NCI-H187 treated with DMSO at 0.1 percent for 48 hours (cell line): ENCODE measurements around the gene NPC2.
"Not testable (repeated sequence)": the region's sequence is repeated elsewhere in the genome, so short reads cannot be mapped to it uniquely, and the experiment has no call there.

Experiments used
- DNase-seq: peaks from one replicate; lab custom pipeline; 2025; lab: John Stamatoyannopoulos, UW

The NPC2 gene

GRCh38 chr14:74492776-74493342 lies at the start of gene NPC2:
Gene NPC2 (minus strand): TSS chr14:74493305. CDS start chr14:74493274, 31 bp downstream.
- DNase-seq, result no peak

- no peak for DNase-seq
Measured at GRCh38 chr14:74542056-74542685, 49.1 kb upstream of the NPC2 start.

GRCh38 chr14:74541225-74541624 lies 48.1 kb upstream of the NPC2 start:
- no peak for DNase-seq

GRCh38 chr14:74539503-74539902 lies 46.4 kb upstream of the NPC2 start:
- DNase-seq, result no peak

- DNase-seq, result no peak
Measured at GRCh38 chr14:74538411-74539391, 45.6 kb upstream of the NPC2 start.

GRCh38 chr14:74536336-74536735 lies 43.2 kb upstream of the NPC2 start:
- DNase-seq, result not testable (repeated sequence)

- DNase-seq, result no peak
Measured at GRCh38 chr14:74535756-74536325, 42.7 kb upstream of the NPC2 start.

- no peak for DNase-seq
Measured at GRCh38 chr14:74533576-74533975, 40.5 kb upstream of the NPC2 start.

GRCh38 chr14:74532246-74532645 lies 39.1 kb upstream of the NPC2 start:
- no peak for DNase-seq

- no peak for DNase-seq
Measured at GRCh38 chr14:74531467-74531866, 38.4 kb upstream of the NPC2 start.

GRCh38 chr14:74531006-74531405 lies 37.9 kb upstream of the NPC2 start:
- no peak for DNase-seq

- no peak for DNase-seq
Measured at GRCh38 chr14:74528886-74529285, 35.8 kb upstream of the NPC2 start.

- no peak for DNase-seq
Measured at GRCh38 chr14:74528406-74528805, 35.3 kb upstream of the NPC2 start.

- DNase-seq, result no peak
Measured at GRCh38 chr14:74527736-74528280, 34.7 kb upstream of the NPC2 start.

- DNase-seq, result no peak
Measured at GRCh38 chr14:74526854-74527585, 33.9 kb upstream of the NPC2 start.

GRCh38 chr14:74525361-74525851 lies 32.3 kb upstream of the NPC2 start:
- DNase-seq, result no peak

- DNase-seq, result no peak
Measured at GRCh38 chr14:74524812-74525135, 31.7 kb upstream of the NPC2 start.

- no peak for DNase-seq
Measured at GRCh38 chr14:74524076-74524811, 31.1 kb upstream of the NPC2 start.

- no peak for DNase-seq
Measured at GRCh38 chr14:74522740-74523139, 29.6 kb upstream of the NPC2 start.

- DNase-seq, result no peak
Measured at GRCh38 chr14:74521756-74522155, 28.7 kb upstream of the NPC2 start.
